ENCODE data around the gene MAP6D1. TPM values are rescaled to one million over a fixed set of nuclear protein-coding genes. Genes with fewer than 3 reads are reported as not detected.

MAP6D1 gene
- total and polyA plus RNA-seq, 2 of the 4 experiments (the other 2 are of a cell fraction), result 2.7 to 5.2 TPM

DNA sequence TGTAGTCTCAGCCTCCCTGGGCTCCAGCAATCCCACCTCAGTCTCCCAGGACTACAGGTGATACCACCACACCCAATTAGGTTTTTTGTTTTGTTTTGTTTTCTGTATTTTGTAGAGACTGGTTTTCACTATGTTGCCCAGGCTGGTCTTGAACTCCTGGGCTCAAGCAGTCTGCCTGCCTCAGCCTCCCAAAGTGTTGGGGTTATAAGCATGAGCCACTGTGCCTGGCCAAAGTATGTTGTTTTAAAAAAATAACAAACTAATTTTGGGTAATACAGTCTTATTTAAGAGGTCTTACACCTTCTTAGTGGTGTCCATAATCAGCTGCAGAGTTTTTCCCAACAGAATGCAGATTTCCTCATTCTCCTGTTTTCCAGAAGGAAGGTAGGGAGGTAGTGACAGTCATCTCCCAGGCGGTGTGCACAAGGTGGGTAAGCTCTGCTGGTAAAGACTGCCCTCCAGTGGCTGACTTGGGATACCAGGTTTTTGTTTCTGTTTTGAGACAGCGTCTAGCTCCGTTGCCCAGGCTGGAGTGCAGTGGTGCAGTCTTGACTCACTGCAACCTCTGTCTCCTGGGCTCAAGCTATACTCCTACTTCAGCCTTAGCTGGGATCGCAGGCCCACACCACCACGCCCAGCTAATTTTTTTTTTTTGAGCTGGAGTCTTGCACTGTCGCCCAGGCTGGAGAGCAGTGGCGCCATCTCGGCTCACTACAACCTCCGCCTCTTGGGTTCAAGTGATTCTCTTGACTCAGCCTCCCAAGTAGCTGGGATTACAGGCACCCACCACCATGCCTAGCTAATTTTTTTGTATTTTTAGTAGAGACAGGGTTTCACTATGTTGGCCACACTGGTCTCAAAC lies 58.4 kb downstream of the MAP6D1 start:
- dilution Hi-C loops (cut with HindIII; ENCODE audit: low sequenced_read_pairs, unreplicated experiment) (no loop called here), intact Hi-C loops (cut with micrococcal nuclease) (loop anchor here (1.0 to 10.0 kb wide), 4 partner anchors 298 to 645 kb away; no protein-coding TSS in a partner anchor), in situ Hi-C loops (cut with MboI; ENCODE audit: low sequenced_read_pairs) (loop anchor here (5.0 kb wide), 1 partner anchor 300 kb away; no protein-coding TSS in a partner anchor)
- Histone ChIP-seq H3K4ac (ENCODE audit: low read depth, low read length) (no peak overlapping the region), H4K8ac (ENCODE audit: low read depth in 2 of 2, low read length in 2 of 2) (no peak overlapping the region), H3K18ac (ENCODE audit: low read depth, low read length) (no peak overlapping the region), H3K4me3 (ENCODE audit: insufficient read depth, low read depth, low read length) (no peak overlapping the region), H4K20me1 (ENCODE audit: insufficient read depth, low read length) (no peaks in the 10 kb centered on the region), H3K9me3 (ENCODE audit: control insufficient read depth, insufficient read depth, low read length) (no peaks in the 10 kb centered on the region), H3K79me1 (ENCODE audit: low read depth in 1 of 2, low read length in 2 of 2) (peaks cover 3 to 9% of the 10 kb centered on the region in 2 experiments; a peak in 2 of 4 replicates), H3K14ac (replicated peaks; ENCODE audit: low read depth, low read length) (no peak overlapping the region), H2AK5ac (ENCODE audit: low read depth, low read length) (no peak overlapping the region), H4K5ac (ENCODE audit: low read depth, low read length) (no peak overlapping the region), H2BK120ac (ENCODE audit: low read depth, low read length) (no peak overlapping the region), H3K27me3 (ENCODE audit: control insufficient read depth, insufficient read depth, low read length) (no peaks in the 10 kb centered on the region), H3K27ac (ENCODE audit: insufficient read depth, low read length) (no peak overlapping the region), H3K9me1 (ENCODE audit: insufficient read depth, low read length) (0 out of 2 replicates have a peak, but pooled peaks cover under 1% of the 10 kb centered on the region), H3K56ac (ENCODE audit: extremely low read depth, insufficient read depth, low read length) (no peak overlapping the region), H3K9ac (ENCODE audit: low read depth, low read length) (no peak overlapping the region), H2BK20ac (ENCODE audit: low read depth, low read length) (no peak overlapping the region), H2AK9ac (replicated peaks; ENCODE audit: low read depth, low read length, poor library complexity) (peak overlapping the region; percentile 81), H3K36me3 (ENCODE audit: control insufficient read depth, insufficient read depth, low read length) (peaks cover 22% of the 10 kb centered on the region), H2AFZ (replicated peaks; ENCODE audit: low read length, poor library complexity) (no peak overlapping the region), H2BK15ac (ENCODE audit: low read depth, low read length) (no peak overlapping the region), H2BK5ac (ENCODE audit: low read depth, low read length, poor library complexity, severe bottlenecking) (peak overlapping the region; percentile 14), H3K4me1 (ENCODE audit: control insufficient read depth, insufficient read depth, low read length) (peaks cover 4% of the 10 kb centered on the region; the same call in 1 of the 2 replicates), H3K23ac (ENCODE audit: low read depth, low read length) (no peak overlapping the region), H4K91ac (ENCODE audit: insufficient read depth, low read depth, low read length) (no peak overlapping the region), H3K4me2 (ENCODE audit: low read depth, low read length) (no peak overlapping the region)
- ATAC-seq (ENCODE audit: low read depth) (peak; percentile 87), DNase-seq (peak; percentile 67)
- 100% methylated on average over 2 of the region's 9 CpGs; no CpG with 5 or more reads in 1 of the 2 experiments for WGBS, 2 experiments (ENCODE audit: extremely low coverage in 2 of 2, insufficient read length in 1 of 2)
- TF ChIP-seq, protein P1, sequence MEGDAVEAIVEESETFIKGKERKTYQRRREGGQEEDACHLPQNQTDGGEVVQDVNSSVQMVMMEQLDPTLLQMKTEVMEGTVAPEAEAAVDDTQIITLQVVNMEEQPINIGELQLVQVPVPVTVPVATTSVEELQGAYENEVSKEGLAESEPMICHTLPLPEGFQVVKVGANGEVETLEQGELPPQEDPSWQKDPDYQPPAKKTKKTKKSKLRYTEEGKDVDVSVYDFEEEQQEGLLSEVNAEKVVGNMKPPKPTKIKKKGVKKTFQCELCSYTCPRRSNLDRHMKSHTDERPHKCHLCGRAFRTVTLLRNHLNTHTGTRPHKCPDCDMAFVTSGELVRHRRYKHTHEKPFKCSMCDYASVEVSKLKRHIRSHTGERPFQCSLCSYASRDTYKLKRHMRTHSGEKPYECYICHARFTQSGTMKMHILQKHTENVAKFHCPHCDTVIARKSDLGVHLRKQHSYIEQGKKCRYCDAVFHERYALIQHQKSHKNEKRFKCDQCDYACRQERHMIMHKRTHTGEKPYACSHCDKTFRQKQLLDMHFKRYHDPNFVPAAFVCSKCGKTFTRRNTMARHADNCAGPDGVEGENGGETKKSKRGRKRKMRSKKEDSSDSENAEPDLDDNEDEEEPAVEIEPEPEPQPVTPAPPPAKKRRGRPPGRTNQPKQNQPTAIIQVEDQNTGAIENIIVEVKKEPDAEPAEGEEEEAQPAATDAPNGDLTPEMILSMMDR (conservative IDR thresholded peaks at IDR 0.05; ENCODE audit: low read depth, low read length), result peak; percentile 67
- no peak for TF ChIP-seq CHD1 (IDR thresholded peaks at IDR 0.05; ENCODE audit: low read depth, low read length)
- peak; percentile 72 for TF ChIP-seq SMC3 (IDR thresholded peaks at IDR 0.05; ENCODE audit: low read depth, low read length)
- no peak for TF ChIP-seq RFX5 (IDR thresholded peaks at IDR 0.05; ENCODE audit: low read depth, low read length)
- TF ChIP-seq RAD21 (IDR thresholded peaks at IDR 0.05; ENCODE audit: low read length), result peak; percentile 84
- CTCF ChIA-PET, result interaction anchor here (0.6 to 1.5 kb wide), 5 partner anchors 15 to 1462 kb away, joined by 3 to 5 read pairs (median 3); no protein-coding TSS in a partner anchor
- BruUV-seq (replicated peaks), result no TSS peak
- POLR2A ChIA-PET (ENCODE audit: unreplicated experiment), result no interaction called here

Measured in IMR-90 (cell line).